Stimulated activated CD8-positive, alpha-beta memory T cell treated with anti-CD3 and anti-CD28 coated beads, Interleukin-15, amount 100 ng/mL, for 24 hours (primary cell): ENCODE data around the gene OR4K17.
"Not testable (repeated sequence)": the region's sequence is repeated elsewhere in the genome, so short reads cannot be mapped to it uniquely, and the experiment has no call there.

Source experiments
- DNase-seq: peaks from one replicate; pipeline ENCODE4 v3.0.0-alpha.2; 2020; ENCODE audit warnings: low read depth

OR4K17 gene, protein sequence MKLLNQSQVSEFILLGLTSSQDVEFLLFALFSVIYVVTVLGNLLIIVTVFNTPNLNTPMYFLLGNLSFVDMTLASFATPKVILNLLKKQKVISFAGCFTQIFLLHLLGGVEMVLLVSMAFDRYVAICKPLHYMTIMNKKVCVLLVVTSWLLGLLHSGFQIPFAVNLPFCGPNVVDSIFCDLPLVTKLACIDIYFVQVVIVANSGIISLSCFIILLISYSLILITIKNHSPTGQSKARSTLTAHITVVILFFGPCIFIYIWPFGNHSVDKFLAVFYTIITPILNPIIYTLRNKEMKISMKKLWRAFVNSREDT

DNA sequence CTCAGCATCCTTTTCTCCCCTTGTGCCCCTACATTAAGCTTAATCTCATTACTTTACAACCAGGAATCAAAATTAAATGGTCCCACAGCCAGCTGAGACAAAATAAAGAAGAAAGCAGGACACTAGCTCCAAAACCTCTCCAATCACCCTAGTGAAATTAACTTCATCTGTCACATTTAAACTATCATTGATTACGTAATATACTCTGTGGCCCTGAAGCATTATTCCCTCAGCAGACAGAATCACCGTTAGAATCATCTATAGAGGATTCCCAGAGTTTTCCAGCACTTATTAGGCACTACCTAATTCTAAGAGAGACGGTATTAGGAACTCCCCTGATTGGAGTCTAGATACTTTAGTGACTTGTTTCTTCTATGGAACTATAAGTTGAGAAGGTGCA lies at the start of gene OR4K17:
Gene OR4K17, plus strand, starts transcription at position 302 of the 400 bp plus-strand sequence. CDS start 6,761 bp downstream, outside the sequence.
- DNase-seq = no peak

DNA sequence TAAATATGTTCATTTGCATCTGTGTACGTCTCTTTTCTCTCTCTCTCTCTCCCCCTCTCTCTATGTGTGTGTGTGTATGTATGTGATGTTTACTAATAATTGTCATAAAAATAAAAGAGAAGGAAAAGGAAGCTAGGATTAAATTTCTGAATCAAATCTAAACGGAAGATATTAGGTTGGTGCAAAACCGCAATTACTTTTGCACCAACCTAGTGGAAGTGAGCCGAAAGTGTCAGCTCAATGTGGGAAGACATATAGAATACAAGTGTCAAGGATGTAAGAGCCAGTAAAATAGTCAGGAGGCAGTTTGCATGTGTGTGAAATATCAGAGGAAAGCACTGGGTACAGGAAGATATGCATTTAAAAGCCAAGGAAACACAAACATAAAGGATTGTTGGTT lies 18.5 kb upstream of the OR4K17 start:
- no peak for DNase-seq

DNA sequence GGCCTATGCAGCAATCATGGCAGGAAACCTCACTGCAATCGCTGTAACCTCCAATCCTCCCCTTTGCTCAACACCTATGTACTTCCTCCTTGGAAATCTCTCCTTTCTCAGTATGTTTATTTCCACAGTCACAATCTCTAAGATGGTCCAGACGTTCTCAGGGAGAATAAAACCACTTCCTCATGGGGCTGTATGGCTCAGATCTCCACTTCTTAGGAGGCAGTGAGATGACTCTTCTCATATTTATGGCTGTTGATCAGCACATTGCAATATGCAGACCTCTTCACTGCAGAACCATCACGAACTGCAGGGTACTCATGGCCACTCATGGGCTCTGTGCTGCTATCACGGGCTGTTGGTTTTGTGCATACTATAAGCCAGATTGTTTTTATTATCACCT lies 17.1 kb upstream of the OR4K17 start:
- no peak for DNase-seq

DNA sequence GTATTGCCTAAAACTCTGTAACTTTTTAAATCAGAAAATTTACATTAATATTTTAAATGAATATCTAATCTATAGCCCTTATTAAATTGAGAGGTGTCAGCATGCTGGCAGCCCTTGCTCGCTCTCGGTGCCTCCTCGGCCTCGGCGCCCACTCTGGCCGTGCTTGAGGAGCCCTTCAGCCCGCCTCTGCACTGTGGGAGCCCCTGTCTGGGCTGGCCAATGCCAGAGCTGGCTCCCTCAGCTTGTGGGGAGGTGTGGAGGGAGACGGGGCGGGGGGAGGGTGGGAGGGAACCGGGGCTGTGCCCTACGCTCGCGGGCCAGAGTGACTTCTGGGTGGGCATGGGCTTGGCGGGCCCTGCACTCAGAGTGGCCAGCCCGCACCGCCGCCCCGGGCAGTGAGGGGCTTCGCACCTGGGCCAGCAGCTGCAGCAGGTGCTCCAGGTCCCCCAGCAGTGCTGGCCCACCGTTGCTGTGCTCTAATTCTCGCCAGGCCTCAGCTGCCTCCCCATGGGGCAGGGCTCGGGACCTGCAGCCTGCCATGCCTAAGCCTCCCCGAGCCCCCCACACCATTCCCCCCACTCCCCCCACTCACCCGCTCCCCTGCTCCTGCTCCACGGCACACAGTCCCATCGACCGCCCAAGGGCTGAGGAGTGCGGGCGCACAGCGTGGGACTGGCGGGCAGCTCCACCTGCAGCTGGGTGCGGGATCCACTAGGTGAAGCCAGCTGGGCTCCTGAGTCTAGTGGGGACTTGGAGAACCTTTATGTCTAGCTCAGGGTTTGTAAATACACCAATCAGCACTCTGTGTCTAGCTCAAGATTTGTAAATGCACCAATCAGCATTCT lies 11.4 kb upstream of the OR4K17 start:
- DNase-seq = not testable (repeated sequence)

DNA sequence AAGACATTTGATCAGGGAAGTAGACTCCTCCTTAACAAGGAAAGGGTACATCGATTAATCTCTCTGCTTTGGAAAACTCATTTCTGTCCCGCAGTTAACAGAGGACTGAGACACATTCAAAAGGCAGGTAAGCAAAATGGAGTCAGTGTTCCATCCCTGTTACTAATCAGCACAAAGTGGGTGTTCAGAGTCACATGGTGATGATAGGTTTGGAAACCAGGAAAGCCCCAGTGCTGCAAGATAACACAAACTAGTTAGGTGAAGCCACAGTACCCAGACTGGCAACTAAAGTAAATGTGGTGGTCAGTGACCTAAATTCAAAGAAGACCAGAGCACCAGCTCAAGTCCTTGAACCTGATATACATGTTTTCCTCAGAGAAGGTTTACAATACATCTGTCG lies 1.8 kb downstream of the OR4K17 start:
- no peak for DNase-seq

DNA sequence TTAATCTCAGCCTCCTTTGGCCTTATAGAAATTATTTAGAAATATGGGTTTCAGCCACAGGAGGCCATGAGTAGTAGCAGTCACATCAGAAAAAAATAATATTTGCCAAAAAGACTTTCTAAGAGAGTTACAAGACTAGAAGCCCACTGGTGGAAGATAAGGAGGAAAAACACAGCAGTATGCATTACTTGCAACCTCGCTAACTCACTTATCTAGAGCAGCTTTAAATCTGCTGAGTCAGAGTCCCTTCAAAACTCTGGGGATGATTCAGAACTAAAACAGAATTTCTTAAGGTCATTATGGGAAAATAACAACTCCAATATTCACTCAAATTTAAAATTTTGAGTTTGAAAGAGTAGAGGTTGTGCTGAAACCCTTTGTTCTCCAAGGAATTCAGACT lies 6.2 kb downstream of the OR4K17 start:
- DNase-seq = no peak

DNA sequence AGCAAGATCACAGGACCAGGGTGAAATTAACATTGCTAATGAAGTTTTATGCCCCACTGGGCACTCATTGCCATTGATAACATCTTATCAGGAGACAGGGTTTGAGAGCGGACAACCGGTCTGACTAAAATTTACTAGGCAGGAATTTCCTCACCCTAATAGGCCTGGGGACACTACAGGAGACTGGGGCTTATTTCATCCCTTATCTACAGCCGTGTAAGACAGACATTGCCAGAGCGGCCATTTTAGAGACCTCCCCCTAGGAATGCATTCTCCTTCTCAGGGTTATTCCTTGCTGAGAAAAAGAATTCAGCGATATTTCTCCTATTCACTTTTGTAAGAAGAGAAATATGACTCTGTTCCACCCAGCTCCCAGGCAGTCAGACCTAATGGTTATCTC lies 8.3 kb downstream of the OR4K17 start:
- no peak for DNase-seq

DNA sequence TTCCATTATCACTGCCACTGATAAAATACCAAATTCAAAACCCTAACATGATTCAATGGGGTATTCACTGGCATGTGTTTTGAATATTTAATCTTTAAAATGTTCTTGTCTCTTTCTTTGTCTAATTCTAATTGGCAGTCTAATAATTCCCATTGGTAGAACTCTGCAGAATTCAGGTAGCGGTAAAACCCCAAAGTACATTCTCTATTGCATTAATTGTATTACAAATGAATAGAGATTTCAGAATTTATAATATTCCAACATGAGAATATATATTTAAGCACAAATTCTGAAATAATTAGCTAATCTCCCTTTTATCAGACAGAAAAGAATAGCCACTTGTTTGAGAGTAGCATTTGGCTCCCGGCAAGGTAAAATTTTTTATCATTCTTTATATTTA lies 28.0 kb downstream of the OR4K17 start, which contains the start of gene OR4N5:
Gene OR4N5, plus strand, starts transcription at position 301 of the 400 bp plus-strand sequence. CDS start 4,916 bp downstream, outside the sequence.
- DNase-seq = no peak

DNA sequence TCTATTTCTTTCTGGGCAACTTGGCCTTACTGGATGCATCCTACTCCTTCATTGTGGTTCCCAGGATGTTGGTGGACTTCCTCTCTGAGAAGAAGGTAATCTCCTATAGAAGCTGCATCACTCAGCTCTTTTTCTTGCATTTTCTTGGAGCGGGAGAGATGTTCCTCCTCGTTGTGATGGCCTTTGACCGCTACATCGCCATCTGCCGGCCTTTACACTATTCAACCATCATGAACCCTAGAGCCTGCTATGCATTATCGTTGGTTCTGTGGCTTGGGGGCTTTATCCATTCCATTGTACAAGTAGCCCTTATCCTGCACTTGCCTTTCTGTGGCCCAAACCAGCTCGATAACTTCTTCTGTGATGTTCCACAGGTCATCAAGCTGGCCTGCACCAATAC lies 33.4 kb downstream of the OR4K17 start:
- DNase-seq = no peak

DNA sequence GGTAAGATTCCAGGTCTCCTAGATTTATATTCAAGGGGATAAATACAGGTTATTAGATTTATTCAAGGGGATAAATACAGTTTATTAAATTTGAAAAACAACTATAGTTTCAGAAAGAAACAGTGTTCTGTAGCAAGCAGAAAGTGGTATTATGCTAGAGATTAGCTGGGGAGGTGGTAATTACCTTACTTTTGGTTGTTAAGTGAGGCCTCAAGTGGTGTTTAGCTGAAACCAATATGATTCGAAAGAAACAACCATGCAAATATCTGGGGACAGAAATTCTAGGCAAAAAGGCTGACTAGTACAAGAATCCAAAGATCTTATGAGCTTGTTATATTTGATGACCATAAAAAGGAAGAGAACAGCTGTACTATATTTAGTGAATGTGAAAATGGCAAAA lies 34.3 kb downstream of the OR4K17 start:
- DNase-seq = no peak

DNA sequence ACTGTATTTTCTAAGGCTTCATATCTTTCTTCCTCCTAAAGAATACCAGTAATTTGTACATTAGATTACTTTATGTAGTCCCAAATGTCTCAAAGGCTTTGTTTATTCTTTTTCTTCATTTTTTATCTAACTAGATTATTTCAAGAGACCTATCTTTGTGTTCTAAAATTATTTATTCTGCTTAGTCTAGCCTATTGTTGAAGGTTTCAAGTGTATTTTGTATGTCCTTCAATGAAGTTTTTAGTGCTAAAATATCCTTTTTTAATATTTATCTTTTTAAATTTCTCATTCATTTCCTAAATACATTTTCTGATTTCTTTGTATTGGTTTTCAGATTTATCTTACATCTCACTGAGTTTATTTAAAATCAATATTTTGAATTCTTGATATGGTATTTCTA lies 53.9 kb downstream of the OR4K17 start:
- DNase-seq = no peak

DNA sequence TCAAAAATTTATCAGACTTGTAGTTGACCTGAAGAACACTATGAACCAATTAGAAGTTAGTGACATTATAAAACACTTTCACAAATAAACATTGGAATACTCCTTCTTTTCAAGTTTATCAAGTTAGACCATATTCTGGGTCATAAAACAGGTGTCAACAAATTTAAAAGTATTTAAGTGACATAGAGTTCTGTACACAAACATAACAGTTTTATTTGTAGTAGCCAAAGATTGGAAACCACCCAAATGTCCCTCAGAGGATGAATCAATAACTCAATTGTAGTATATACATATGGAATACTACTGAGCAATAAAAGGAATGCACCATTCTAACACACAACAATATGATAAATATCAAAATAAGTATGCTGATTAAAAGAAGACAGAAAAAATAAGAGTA lies 56.6 kb downstream of the OR4K17 start:
- DNase-seq = no peak

DNA sequence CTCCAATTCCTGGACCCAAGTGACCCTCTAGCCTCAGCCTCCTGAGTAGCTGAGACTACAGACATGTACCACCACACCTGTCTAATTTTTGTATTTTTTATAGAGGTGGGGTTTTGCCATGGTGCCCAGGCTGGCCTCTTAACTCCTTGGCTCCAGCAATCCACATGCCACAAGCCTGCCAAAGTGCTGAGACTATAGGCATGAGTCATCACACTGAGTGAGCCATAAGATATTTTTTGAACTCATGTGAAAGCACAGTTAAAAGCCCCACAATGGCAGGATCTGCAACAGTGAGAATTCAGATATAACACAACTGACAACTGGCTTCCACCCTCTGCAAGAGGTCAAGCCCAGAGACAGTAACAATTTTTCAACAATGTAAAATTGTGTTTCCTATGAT lies 59.3 kb downstream of the OR4K17 start:
- not testable (repeated sequence) for DNase-seq
